ENCODE data around the gene TMED4.
"Not testable (repeated sequence)": the region's sequence is repeated elsewhere in the genome, so short reads cannot be mapped to it uniquely, and the experiment has no call there.

TMED4 gene

DNA sequence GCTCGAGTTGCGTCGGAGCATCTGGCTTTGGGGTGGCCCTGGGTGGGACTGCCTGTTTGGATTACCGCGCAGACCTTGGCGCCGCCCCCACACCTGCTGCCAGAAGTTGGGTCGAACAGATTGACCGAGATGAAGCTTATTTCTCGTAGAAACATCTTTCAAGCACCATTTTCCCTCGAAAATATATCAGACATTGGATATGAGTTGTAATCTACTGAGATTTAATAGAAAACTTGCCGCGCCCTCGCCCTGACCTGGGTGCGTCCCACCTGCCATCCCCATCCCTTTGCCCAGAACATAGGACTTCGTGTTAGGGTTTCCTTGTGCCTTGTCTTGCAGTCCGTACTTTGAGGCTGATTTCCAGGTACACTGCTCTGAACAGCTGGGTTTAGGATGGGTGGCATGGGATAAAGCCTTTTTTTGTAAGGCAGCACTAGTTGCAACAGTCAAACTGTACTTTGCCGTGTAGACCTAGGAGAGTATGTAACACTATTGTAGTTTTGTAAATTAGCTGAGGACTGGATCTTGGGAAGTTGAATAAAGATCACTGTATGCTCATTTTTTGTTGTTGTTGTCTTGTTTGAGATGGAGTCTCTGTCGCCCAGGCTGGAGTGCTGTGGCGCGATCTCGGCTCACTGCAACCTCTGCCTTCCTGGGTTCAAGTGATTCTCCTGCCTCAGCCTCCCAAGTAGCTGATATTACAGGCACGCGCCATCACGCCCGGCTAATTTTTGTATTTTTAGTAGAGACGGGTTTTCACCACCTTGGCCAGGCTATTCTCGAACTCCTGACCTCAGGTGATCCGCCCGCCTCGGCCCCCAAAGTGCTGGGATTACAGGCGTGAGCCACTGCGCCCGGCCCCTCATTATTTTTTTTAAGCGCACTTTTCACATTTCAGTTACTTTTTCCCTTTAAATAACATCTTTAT is 25.4 kb upstream of the TMED4 start:
- DNase-seq: no peak

DNA sequence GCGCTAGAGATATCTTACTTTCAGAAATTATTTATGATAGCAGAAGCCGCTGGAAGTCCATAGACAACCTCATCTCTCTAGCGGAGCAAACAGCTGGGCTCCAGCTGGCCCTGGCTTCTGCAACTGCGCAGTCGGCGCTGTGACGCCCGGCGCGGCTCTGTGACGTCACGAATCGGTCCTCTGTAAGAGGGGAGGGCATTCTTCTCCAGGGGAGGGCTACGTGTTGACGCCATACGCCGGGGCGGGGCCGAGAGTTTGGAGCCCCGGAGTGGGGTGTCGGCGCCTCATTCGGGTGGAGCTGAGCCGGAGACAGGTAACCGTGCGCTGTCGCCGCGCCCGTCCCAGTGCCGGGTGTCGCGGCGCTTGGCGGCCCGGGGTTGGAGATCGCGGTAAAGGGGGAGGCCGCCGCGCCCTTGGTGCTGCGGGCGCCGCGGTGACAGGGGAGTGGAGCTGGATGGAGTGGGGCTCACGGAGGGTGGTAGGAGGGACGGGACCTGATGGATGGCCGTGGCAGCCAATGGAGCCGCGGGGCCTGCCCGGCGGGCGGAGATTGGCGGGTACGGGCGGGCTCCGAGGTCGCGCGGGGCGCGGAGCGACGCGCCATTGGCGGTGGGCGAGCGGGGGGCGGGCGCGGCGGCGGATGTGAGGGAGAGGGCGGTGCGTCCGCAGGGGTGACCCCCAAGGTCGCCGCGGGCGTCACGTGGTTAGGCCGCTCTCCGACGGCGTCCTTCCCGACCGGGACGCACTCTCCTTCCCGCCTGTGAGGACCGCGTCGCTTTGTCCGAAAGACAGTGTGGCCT is 24.5 kb upstream of the TMED4 start, which contains the start of gene OGDH:
OGDH (plus strand) TSS at position 287 of the 800 bp plus-strand sequence. CDS start 17,717 bp downstream, outside the sequence.
- DNase-seq: peak; percentile 98

DNA sequence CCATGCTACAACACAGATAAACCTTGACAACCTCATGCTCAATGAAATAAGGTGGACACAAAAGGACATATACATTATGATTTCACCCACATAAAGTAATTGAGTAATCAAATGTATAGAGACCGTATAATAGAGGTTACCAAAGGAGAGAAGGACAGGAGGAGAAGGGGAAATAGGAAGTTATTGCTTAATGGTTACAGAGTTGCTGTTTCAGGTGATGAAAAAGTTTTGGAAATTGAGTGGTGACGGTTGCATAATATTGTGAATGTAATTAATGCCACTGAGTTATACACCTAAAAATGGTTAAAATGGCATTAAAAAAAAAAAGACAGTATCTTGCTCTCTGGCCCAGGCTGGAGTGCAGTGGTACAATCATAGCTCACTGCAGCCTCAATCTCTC is 22.9 kb upstream of the TMED4 start:
- DNase-seq: no peak

DNA sequence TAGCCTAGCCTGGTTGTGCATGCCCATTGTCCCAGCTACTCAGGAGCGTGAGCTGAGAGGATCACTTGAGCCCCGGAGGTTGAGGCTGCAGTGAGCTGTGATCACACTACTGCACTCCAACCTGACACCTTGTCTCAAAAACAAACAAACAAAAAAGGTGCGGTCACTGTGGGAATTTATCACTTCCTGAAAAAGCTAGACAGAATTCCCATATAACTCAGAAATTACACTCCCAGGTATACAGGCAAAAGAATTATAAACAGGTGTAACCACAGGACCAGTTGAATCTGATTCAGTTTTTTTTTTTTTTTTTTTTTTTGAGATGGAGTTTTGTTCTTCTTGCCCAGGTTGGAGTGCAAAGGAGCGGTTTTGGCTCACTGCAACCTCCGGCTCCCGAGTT is 21.2 kb upstream of the TMED4 start:
- peak; percentile 24 for DNase-seq

DNA sequence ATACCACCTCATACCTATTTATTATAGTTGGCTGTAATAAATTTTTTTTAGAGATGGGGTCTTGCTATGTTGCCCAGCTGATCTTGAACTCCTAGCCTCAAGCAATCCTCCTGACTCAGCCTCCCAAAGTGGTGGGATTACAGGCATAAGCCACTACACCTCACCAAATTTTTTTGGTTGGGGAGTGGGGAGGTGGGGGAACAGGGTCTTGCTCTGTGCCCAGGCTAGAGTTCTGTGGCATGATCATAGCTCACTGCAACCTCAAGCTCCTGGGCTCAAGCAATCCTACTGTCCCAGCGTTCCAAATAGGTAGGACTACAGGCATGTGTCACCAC is 20.5 kb upstream of the TMED4 start:
- no peak for DNase-seq

DNA sequence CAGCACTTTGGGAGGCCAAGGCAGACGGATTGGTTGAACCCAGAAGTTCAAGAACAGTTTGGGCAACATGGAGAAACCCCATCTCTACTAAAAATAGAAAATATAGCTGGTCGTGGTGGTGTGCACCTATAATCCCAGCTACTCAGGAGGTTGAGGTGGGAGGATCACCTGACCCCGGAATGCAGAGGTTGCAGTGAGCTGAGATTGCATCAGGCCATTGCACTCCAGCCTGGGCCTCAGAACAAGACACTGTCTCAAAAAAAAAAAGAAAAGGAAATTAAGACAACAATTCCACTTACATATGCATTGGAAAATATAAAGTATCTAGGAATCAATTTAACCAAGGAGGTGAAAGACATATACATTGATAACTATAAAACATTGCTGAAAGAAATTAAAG is 17.2 kb upstream of the TMED4 start:
- no peak for DNase-seq

DNA sequence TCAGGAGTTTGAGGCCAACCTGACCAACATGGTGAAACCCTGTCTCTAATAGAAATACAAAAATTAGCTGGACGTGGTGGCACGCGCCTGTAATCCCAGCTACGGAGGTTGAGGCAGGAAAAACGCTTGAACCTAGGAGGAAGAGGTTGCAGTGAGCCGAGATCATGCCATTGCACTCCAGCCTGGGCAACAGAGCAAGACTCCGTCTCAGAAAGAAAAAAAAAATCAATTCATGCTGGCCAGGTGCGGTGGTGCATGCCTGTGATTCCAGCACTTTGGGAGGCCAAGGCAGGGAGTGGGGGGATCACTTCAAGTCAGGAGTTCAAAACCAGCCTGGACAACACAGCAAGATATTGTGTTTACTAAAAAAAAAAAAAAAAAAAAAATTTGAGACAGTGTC is 15.2 kb upstream of the TMED4 start:
- not testable (repeated sequence) for DNase-seq

DNA sequence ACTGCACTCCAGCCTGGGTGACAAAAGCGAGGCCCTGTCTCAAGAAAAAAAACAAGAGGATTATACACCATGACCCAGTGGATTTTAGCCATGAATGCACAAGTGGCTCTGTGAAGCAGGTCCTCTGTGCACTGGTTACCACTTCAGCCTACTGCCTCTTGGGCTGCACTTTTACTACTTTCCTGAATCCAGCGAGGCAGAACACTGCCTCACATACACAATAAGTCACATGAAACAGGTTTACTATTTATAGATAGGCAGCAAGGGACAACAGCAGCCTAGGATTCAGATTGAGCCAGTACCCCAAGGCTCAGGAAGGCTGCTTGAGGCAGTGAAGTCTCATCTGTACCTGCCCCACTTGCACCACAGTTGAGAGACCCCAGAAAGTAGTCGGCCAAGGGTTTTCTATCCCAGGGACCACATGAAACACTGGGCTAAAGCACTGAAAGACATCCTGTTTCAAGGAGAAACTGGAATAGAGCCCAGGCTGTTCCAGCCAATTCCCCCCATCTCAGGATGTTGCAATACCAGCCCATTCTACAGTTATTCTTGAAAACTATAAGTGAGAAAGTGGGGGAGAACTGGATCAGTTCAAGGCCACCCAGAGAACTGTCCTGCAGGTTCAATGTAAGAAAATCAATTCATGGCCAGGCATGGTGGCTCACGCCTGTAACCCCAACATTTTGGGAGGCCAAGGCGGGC is 14.1 kb upstream of the TMED4 start:
- DNase-seq: peak; percentile 87

DNA sequence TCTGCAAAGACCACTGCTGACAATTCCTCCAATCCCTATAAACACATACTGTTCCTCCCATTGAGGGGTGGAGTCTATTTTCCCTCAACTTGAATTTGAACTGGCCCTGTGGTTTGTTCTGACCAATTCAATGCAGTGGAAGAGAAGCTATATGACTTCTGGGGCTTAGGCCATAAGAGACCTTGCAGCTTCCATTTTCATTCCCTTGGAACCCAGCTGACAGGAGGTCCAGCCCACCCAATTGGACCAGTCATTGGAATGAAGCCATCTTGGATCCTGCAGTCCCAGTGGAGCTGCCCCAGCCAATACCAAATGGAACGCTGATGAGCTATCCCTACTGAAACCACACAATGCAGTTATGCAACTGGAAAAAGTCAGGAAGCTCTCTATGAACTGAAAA is 8.9 kb upstream of the TMED4 start:
- DNase-seq: no peak

DNA sequence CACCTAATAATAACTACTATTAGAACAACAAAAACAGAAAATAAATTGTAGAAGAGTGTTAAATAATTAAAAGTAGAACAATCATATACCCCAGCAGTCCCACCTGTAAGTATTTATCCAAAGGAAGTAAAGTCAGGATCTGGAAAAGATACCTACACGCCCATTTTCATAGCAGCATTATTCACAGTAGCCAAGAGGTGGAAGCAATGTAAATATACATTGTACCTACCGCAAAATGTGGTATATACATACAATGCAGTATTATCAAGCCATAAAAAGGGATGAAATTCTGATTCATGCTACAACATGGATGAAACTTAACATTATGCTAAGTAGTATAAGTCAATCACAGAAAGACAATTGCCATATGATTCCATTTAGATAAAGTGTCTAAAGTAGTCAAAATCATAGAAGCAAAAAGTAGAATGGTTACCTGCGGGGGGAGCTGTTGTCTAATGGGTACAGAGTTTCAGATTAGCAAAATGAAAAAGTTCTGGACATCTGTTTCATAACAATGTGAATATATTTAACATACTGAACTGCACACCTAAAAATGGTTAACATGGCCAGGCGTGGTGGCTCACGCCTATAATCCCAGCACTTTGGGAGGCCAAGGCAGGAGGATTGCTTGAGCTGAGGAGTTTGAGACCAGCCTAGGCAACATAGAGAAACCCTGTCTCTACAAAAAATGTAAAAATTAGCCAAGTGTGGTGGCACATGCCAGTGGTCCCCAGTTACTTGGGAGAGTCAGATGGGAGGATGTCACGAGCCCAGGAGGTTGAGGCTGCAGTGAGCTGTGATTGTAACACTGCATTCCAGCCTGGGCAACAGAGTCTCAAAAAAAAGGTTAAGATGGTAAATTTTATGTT is 6.0 kb upstream of the TMED4 start:
- DNase-seq: peak; percentile 38

DNA sequence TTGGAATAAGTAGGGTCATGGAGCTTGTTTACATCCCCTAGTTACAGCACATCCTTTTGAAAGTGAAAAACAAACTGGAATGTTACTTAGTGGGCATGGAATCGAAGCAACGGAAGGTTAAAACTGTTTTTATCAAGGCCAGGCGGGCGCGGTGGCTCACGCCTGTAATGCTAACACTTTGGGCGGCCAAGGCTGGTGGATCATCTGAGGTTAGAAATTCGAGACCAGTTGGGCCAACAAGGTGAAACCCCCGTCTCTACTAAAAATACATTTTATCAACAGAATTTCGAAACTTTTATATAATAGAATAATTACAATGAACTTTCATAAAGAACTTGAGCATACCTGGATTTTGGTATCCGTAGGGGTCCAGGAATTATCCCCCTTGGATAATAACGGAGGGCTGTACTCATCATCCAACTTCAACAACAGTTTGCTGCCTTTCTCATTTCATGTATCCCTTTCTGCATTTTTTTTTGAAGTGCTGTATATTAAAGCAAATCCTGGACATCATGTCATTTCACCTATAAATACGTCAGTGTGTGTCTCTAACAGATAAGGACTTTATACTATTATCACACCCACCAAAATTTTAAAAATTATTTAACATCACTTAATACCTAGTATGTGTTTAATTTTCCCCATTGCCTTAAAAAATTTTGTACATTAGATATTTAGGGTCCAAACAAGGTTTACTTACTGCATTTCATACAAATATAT is 1.3 kb upstream of the TMED4 start:
- DNase-seq: no peak

DNA sequence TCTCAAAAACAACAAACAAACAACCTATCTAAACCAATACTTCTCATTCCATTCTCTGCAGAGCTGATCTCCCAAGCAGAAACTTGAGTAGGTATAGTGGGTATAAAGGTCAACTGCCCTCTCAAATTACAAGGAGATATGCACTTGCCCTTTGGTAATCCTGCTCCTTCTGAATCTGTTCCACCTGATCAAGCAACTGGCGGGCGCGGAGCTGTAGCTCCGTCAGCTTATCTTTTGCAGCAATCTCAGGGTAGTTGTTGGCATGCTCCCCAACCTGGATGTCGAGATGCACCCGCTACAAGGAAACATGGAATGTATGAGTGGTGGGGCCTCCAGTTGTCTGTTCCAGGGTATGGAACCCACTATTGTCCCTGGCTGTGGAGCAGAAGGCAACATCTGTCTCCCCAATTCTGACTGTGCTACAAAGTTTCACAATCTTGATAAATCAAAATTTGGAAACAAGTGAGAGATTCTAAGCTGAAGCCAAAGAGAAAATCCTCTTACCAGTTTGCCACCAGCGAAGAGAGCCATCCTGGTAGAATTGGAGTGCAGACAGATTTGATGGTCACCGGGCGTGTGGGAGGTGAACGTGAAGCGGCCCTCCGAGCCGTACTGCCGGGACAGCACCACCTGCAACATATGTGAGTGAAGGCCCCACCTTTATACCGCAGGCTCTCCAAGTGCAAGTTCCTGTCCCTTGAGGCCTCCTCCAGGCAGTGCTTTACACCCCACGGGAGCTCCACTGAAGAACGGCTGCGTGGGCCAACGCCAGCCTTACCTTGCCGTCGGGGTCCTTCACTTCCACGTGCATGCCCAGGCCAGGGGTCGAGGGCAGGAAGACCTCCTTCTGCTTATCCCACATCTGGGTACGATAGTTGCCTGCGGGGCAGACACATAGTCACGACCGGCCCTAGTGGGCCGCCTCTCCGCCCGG is 819 bp downstream of the TMED4 start:
- DNase-seq: peak; percentile 52

DNA sequence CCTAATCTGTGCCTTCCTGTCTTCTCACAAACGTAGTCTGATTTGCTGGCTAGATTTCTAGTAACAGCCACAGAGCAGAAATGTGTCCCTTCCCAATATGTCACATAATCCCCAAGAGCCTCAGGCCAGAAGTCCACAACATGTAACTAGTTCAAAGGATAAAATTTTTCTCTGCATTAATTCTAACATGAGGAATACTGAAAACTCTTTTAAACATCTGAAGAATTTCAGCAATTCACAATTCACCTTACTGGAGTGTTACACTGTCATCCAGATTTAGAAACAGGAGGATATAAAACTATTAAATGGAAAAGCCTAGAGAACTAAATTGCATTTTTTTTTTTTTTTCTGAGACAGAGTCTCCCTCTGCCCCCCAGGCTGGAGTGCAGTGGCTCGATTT is 5.8 kb downstream of the TMED4 start:
- no peak for DNase-seq

DNA sequence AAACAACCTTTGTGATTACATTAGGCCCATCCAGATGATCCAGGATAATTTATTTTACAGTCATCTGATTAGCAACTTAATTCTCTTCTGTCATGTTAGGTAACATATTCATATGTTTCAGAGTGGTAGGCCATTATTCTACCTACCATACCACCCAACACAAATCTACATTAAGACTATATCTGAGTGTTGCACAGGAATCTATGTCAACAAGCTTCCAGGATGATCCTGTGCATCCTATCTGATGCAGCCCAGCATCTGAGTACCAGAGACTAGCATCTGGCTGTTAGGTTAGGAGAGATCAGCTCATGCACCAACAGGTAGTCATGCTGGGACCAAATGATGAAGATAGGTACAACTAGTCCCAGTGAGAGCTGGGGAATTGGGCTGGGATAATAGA is 7.0 kb downstream of the TMED4 start:
- DNase-seq: no peak

DNA sequence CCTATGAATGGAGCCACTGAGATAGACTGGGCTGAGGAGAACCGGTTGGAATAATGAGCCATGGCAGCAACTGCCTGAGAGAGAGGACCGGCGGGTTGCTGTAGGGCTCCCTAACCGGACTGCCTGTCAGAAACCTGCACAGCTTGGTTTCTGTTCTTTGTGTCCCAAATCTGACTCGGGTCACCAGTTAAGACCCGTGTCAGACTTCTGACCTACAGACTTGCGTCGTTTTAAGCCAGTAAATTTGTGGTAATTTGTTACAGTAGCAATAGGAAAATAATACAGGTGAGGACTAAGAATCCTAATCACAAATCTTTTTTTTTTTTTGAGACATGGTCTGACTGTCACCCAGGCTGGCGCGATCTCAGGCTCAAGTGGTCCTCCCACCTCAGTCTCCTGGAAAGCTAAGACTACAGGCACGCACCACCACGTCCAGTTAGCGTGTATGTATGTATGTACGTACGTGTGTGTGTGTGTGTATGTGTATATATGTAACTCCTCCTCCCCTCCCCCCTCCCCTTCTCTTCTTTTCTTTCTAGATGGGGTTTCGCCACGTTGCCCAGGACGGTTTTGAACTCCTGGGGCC is 7.7 kb downstream of the TMED4 start:
- DNase-seq: no peak

DNA sequence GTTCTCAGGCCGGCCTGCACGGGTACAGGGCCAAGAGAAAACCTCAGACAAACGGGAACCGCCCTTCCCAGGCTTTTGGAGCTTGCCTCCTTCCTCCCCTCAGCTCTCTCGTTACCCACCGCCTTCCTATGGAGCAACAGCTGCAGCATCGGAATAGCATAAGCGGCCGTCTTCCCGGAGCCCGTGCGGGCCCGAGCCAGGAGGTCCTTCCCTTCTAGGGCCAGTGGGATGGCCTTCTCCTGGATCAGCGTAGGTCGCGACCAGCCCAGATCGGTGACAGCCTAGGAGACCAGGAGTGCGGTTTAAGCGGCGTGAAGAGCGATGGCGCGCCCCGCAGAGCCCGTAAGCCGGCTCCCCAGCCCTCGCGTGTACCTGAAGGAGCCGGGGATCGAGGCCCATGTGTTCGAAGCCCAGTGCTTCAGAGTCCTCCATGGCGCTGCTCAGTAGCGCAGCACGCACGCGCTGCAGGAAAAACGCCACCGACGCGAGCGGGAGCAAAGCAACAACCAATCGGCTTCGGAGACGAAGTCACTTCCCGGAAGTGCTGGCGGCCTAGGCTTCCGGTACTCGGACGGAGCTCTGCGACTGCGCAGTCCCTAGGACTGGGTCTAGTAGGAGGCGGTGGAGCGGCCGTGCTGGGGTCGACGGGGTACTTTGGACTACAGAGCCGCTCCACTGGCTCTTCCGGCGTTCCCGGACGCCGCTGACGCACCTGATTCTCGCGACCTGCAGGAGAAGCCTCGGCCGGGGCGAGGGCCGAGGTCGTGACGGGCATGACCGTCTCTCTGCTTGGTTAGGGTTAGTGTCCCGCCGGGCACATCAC is 8.4 kb downstream of the TMED4 start, which contains the start of gene DDX56:
DDX56 (minus strand) TSS at position 445 of the 823 bp plus-strand sequence; CDS start at position 432, 13 bp downstream.
- peak; percentile 97 for DNase-seq

DNA sequence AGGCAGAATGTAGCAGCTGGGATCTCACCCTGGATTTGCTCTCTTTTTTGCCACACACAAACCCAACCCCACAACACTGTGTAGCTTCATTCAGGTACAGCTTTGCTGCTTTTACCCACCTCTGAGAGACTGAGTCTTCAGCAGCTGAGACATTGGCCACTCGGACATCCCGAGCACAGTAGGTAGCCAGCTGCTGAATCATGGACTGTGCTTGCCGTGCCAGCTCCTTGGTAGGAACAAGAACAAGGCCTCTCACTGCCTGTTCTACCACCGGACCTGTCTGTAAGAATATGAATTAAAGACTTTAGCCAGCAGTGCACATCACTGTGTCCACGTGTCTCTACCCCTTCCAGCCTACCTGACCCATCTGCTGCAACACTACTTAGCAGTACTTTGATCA is 9.3 kb downstream of the TMED4 start:
- DNase-seq: no peak

DNA sequence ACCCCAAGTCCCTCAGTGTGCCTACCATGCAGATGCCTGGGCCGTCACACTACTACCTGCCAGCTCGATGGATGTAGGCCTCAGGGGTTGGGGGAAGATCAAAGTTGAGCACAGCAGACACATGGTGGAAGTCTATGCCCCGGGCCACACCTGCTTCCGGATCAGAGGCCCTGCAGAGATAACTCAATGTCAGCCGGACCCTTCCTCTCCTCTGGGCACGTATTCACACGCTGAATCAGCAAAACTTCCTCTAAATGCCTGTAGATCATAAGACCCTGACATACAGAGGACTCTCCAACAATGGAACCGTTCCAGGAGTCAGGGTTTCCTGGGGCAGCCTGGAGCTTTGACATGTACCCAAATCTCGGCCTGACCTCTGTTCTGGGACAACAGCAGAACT is 12.1 kb downstream of the TMED4 start:
- DNase-seq: no peak

All from DMS79 (cell line).